Upper lobe of left lung (tissue), 4 donors: ENCODE data around the gene SLC5A7.

Experiments
- POLR2A ChIP-seq, 4 donors: fragments of 450-650 bp; IDR thresholded peaks; one replicate each; pipeline ENCODE4 v1.5.1; 2016 to 2017; ENCODE audit warnings: antibody characterized with exemption in 4 of 4, mild to moderate bottlenecking in 2 of 4
- POLR2AphosphoS5 ChIP-seq, 2 donors: sonication (generic); formaldehyde crosslinking; IDR thresholded peaks; one replicate each; pipeline ENCODE4 v1.5.1; 2017; ENCODE audit warnings: antibody characterized with exemption in 2 of 2
- TF ChIP-seq, protein P1 (sequence below), 6 experiments: fragments of 450-650 bp in 4 of 6; fragments of 200-600 bp in 2 of 6; sonication (generic) in 2 of 6; IDR thresholded peaks; one replicate each; pipeline ENCODE4 v1.5.1; 2016 to 2019; ENCODE audit warnings: antibody characterized with exemption in 6 of 6

DNA sequence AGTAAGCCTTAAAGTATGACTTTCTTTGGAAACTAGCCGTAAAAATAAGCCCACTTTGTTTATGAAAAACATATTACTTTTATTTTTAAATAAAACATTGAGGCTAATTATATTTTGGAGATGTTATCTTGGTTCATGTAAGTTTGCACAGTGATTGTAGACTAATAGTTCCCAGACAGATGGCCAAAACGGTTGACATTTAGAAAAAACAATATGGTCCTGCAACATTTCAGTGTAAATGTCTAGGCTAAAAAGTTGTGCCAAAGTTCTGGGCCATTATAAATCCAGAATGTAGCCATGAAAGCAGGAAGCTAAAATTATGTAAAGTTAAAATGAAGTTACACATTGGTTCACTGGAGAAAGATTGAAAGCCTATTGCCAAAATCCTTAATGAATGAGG, 43.6 kb downstream of the SLC5A7 start:
- TF ChIP-seq POLR2AphosphoS5 (IDR thresholded peaks at IDR 0.05) (no peak), POLR2A (IDR thresholded peaks at IDR 0.05) (no peak)
- TF ChIP-seq, protein P1, sequence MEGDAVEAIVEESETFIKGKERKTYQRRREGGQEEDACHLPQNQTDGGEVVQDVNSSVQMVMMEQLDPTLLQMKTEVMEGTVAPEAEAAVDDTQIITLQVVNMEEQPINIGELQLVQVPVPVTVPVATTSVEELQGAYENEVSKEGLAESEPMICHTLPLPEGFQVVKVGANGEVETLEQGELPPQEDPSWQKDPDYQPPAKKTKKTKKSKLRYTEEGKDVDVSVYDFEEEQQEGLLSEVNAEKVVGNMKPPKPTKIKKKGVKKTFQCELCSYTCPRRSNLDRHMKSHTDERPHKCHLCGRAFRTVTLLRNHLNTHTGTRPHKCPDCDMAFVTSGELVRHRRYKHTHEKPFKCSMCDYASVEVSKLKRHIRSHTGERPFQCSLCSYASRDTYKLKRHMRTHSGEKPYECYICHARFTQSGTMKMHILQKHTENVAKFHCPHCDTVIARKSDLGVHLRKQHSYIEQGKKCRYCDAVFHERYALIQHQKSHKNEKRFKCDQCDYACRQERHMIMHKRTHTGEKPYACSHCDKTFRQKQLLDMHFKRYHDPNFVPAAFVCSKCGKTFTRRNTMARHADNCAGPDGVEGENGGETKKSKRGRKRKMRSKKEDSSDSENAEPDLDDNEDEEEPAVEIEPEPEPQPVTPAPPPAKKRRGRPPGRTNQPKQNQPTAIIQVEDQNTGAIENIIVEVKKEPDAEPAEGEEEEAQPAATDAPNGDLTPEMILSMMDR (IDR thresholded peaks at IDR 0.05) = no peak
